ENCODE measurements around the gene EGFL7.

The EGFL7 gene

DNA sequence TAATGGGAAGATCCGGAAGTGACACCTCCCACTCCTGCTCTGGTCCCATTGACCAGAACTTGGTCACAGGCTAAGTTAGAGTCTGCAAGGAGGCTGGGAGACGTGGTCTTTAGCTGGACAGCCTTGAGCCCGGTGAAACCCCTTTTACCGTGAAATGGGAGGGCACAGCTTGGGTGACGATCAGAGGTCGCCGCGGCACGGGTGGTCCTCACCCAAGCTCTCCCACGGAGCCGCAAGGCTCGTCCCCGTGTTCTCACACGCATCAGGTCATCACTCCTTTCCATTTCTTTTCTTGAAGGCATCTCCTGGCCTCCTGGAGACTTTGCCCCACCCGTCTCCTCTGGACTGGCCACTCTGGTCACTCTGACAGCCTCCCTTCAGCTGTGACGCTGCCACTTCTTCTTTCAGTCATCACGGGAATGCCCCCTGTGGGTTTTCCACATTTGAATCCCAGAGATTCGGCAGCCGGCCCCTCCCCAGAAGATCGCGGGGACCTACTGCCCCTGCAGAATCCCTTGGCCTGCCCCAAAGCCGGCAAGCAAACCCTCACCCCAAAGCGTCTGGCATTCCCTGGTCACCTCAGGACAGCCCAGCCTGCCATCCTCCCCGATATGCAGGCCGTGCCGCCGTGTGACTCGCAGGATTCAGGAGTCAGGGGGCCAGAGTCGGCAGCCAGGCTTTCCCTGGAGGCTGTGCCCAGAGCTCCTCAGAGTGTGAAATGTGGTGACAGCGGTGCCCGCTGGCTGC is 18.9 kb upstream of the EGFL7 start:
- no peak for DNase-seq (ENCODE audit: low read depth, low spot score)
- H3K27ac ChIP-seq: no peak overlapping the region

DNA sequence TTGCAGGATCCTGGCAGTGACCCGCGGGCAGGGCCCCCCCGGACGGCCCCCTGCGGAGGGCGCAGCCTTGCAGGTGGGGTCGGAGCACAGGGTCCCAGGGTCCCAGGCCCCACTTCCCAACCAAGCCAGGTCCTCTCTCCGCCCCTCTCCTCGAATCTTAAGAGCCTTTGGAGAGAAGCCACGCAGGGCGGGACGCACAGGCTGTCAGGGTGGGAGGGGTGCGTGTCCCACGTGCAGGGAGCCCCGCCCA is 18.4 kb upstream of the EGFL7 start:
- H3K27ac ChIP-seq: no peak overlapping the region

DNA sequence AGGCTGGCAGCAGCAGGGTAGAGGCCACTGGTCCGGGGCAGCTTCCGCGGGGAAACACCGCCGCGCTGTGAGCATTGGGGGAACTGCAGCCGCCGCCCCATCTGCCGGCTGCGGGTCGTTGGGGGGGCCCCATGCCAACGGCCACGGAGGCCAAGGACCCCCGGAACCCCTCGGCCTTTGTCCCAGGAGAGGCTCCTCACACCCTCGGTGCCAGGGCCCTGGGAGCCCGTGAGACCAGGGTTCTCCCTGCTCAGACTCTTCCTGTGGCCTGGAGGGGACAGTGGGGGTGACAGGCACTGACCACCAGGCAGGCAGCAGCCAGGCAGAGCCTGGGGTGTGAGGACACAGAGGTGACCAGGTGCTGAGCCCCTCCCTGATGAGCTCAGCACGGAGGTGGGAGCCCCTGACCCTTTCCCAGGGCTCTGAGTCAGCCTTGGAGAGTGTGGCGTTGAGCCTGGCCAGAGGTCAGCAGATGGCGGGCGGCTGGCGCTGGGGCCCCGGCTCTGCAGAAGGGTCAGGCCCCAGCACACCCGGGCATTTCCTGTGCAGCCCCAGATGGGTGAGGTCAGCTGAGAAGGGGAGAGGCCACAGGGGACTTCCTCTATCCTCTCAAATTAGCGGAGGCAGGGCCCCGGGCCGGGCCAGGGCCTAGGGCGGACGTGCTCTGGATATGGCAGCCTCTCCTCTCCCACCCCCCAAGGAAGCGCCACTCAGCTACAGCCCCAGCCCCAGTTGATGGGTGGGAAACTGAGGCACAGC is 17.9 kb upstream of the EGFL7 start:
- no peak overlapping the region for H3K27ac ChIP-seq
- no peak for DNase-seq (ENCODE audit: low read depth, low spot score)

More for the DNA sequence above, 18.4 kb upstream of the EGFL7 start:
- no peak for DNase-seq (ENCODE audit: low read depth, low spot score)

DNA sequence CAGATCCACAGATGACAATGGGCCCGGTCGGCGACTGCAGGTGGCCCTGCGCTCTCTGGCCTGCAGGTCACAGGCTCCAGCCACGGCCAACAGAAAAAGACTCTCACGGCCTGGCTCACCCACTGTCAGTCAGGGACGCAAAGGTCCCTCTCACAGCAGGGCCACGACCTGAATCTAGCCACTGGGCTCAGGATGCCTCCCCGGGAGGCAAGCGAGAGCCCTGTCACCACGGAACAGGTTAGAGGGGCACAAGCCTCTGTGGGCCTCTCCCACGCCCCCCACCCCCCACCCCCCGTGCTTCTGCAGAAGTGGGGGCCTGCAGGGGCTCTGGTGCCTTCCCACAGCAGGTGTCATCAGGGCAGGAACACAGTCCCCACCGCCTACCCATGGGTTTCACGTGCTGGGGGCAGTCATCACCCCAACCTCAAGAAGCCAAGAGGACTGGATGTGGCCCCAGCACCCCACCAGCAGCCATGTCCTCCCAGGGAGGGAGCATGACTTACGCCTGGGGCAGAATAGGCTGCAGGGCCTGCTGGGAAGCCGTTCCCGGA is 17.3 kb upstream of the EGFL7 start:
- DNase-seq (ENCODE audit: low read depth, low spot score): no peak
- H3K27ac ChIP-seq: no peak overlapping the region

DNA sequence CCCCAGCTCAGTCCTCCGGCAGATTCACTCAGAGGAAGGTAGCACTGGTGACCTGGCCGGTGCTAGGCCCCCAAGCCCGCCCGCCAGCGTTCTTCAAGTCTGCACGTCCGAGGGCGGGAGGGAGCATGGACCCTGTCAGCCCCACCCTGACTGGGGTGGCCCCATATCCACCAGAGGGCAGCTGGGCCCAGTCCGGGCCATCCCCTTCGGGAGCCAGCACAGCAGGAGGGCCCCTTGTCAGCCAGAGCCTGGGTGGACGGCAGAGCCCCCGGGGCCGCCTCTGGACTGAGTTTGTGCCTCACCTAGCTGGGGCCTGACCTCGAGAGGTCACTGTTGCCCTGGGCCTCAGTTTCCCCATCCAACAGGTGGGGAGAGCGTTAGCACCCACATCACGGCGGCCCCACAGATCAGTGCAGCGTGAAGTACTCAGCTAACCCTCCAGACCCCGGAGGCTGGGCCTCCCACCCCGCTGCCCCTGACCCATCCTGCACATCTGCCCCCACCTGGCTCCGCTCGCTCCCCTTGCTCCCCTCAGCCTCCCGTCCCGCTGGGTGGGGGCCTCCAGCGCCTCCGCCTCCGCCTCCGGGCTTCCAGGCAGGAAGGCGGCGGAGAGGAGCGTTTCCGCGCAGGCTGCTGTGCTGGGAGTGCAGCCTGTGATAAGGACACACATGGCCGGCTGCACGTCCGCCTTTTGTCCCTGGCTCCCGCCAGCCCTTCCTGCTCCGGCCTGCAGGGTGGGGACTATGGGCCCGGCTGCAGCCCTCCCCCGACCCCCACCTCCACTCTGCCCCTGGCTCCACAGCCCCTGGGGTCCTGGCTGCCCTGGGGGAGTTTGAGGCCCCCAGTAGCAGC is 16.6 kb upstream of the EGFL7 start:
- no peak overlapping the region for H3K27ac ChIP-seq

DNA sequence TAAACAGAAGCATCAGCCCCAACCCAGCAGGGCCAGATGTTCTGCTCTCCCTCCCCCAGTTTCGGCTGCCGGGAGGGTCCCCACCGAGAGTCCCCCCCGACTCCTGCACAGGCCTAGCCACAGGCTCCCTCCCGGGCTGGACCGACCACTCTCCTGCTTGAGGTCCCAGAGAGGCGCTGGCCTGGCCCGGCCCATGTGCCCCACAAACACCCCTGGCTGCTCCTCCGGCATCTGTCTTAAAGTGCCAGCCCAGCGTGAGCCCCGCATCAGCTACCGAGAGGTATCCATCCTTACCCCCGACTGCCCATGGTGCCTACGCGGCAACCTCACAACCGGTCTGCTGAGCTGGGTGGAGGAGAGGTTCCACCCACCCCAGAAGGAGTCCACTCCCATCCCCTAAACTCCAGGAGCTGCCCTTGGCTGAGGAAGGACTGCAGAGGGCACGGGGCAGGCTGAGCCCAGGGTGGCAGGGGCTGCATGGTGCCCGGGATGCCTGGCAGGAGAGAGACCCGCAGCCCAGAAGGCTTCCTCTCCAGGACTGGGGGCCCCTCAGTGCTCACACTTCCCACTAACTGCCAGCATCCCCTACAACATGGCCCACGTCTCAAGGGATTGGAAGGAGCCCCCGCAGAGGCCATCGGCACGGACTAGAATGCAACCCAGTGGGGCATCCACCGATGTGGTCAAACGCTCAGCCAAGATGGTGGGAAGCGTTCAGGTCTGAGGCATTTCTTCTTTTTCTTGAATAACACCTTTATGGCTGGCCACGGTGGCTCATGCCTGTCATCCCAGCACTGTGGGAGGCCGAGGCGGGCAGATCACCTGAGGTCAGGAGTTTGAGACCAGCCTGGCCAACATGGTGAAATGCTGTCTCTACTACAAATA is 15.6 kb upstream of the EGFL7 start:
- DNase-seq (ENCODE audit: low read depth, low spot score): no peak
- H3K27ac ChIP-seq: no peak overlapping the region

More for the DNA sequence above, 16.6 kb upstream of the EGFL7 start:
- DNase-seq (ENCODE audit: low read depth, low spot score): no peak

DNA sequence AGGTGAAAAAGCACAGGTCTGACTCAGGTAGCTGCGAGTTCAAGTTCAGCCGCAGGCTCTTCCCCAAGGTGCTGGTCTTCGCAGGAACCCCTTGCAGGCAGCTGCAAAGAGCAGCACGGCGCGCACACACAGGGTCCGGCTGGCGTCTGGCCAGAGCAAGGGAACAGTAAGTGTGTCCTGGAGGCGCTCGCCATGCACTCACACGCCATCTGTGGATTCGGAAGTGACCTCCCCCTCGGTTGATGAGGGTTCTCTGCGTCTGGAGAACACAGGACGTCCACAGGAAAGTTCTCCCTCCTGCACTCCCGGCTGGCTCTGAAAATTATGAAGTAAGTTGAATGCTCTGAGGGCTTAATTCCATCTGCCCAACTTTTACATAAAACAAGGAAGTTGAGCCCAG is 14.0 kb upstream of the EGFL7 start:
- H3K27ac ChIP-seq: no peak overlapping the region
- DNase-seq (ENCODE audit: low read depth, low spot score): no peak

DNA sequence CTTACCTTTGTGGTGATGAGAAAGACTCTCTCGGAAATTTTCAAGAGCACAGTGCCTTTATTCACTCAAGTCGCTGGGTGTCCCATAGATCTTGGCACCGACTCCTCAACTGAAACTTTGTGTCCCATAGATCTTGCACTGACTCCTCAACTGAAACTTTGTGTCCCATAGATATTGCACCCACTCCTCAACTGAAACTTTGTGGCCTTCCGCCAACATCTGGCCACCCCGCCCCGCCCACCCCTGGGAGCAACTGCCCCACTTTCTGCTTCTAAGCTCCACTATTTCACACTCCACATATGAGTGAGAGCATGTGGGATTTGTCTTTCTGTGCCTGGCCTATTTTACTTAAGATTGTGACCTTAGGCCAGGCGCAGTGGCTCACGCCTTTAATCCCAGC is 12.7 kb upstream of the EGFL7 start:
- no peak for DNase-seq (ENCODE audit: low read depth, low spot score)
- no peak overlapping the region for H3K27ac ChIP-seq

DNA sequence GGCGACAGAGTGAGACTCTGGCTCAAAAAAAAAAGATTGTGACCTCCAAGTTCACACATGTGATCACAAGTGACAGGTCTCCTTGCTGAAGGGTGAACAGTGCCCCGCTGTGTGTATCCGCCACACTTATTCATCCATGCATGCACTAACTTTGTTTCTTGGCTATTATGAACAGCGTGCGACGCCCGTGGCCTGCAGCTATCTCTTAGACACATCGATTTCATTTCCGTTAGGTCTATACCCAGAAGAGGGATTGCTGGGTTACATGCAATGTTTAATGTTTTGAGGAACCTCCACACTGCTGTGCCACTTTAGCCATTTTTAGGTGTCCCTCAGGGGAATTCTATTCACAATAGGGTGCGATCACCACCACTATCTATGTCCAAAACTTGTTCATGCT is 12.1 kb upstream of the EGFL7 start:
- no peak overlapping the region for H3K27ac ChIP-seq
- no peak for DNase-seq (ENCODE audit: low read depth, low spot score)

DNA sequence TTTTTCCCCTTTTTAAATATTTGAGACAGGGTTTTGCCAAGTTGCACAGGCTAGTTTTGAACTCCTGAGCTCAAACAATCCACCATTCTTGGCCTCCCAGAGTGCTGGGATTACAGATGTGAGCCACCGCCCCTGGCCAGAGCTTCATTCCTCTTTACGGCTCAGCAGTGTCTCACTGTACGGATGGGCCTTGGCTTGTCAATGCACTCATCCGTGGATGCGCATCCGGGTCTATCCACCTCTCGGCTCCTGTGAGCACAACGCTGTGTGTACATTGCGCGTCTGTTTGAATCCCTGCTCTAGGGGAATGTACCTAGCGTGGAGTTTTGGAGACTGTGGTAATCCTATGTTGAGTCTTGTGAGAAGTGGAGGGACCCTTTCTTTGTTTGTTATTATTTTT is 10.9 kb upstream of the EGFL7 start:
- H3K27ac ChIP-seq: no peak overlapping the region
- no peak for DNase-seq (ENCODE audit: low read depth, low spot score)

DNA sequence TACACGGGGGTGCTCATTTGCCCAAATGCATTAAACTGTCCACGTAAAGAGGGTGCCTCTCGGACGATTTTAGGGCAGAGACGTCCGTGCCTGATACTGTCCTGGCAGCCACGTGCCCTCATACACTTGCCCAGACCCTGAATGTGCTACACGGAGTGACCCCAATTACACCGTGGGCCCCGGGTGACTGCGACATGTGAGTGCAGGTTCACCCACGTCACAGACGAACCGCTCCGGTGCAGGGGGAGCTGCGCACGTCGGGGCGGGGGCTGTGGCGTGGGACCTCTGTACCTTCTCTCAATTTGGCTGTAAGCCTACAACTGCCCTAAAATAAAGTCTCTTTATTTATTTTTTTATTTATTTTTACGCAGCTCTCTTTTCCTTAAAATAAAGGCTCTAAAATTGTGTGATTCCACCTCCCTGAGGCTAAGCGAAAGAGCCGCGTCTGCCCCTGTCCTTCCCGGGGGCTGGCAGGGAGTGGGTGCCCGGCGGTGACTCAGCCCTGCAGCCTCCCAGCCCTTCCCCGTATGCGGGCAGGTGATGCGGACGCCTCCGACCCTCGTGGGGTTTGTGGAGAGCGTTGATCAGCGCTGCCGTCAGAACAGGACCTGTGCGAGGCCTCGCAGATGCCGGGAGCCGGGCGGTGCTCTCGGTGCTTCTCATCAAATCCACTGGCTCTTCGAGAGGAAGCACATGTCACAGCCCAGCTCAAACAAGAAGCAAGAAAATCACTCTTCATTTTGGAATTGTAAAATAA is 9.2 kb upstream of the EGFL7 start:
- H3K27ac ChIP-seq: no peak overlapping the region
- no peak for DNase-seq (ENCODE audit: low read depth, low spot score)

DNA sequence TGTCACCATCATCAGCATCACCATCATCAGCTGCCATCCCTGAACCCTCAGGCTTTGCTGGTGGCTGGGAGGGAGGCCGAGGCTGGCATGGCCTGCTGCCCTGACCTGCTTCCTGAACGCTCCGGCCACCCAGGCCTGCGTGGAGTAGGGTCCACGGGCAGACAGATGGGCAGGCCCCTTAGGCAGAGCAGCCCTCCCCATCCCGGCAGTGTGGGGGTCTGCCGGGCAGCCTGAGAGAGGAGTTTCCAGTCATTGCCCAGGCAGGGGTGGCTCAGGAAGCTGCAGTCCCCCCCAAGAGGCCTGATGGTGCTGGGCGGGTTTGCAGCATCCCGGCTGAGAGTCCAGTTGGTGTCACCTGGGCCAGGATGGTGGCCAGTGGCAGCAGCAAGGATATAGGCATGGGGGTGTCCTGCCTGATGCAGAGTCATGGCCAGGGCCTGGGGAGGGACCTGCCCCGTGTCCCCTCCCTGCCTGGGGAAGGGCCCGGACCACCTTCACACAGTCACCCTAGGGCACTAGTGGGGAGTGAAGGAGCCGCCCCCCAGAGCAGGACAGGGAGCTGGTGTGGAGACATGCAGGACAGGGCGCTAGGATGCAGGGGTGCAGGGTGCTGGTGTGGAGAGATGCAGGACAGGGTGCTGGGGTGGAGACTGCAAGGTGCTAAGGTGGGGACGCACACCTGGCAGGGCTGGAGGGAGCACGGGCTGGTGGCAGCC is 7.7 kb upstream of the EGFL7 start:
- DNase-seq (ENCODE audit: low read depth, low spot score): no peak
- H3K27ac ChIP-seq: no peak overlapping the region

DNA sequence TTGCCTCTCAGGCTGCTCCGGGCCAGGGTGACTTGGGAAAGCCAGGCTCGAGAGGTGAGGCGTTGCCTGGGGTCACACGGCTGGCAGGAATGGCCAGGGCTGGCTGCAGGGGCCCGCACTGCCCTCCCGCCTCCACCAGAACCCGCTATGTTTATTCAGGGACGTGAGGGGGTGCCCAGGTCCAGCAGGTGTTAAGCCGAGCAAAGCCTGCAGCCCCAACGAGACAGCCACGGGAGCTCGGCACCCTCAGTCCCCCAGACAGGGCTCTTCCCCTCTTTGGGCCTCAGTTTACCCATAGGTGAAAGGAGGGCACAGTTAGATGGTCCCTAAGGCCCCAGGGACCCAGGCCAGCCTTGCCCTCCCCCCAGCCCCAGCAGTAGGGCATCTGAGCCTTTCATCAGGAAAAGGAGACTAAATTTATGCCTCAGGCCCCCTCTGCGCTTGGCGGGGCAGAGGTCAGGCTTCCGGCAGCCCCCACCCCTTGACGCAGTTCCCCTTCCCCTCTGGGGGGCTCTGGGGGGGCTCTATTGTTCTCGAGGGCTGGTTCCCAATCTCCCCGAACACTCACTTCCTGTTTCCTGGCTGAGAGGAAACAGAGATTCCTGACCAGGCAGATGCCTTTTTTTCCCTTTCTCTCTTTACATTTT is 7.1 kb upstream of the EGFL7 start:
- no peak overlapping the region for H3K27ac ChIP-seq
- no peak for DNase-seq (ENCODE audit: low read depth, low spot score)

DNA sequence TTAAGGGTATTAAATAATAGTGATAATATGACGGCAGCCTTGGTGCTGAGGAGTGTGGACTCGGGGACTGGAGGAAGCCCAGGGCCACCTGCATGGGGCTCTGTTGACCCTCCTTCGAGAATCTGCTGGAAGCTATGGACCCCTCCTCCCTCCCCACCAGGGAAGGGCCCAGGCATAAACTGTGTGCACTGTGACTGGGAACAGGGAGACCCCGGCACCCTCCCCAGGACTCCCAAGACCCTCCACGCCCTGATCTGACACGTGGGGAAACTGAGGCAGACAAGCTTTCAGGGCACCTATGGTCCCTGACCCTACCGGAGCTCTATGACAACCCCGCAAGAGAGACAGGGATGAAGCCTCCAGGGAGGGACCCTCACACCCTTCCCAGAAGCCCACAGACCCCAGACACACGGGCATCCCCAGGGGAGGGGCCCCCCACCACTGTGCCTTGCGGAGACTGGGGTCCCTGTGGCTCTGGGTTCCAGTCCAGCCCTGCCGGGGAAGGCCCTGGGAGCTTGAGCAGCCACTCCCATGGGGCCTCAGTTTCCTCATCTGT is 6.5 kb upstream of the EGFL7 start:
- no peak for DNase-seq (ENCODE audit: low read depth, low spot score)
- H3K27ac ChIP-seq: no peak overlapping the region

DNA sequence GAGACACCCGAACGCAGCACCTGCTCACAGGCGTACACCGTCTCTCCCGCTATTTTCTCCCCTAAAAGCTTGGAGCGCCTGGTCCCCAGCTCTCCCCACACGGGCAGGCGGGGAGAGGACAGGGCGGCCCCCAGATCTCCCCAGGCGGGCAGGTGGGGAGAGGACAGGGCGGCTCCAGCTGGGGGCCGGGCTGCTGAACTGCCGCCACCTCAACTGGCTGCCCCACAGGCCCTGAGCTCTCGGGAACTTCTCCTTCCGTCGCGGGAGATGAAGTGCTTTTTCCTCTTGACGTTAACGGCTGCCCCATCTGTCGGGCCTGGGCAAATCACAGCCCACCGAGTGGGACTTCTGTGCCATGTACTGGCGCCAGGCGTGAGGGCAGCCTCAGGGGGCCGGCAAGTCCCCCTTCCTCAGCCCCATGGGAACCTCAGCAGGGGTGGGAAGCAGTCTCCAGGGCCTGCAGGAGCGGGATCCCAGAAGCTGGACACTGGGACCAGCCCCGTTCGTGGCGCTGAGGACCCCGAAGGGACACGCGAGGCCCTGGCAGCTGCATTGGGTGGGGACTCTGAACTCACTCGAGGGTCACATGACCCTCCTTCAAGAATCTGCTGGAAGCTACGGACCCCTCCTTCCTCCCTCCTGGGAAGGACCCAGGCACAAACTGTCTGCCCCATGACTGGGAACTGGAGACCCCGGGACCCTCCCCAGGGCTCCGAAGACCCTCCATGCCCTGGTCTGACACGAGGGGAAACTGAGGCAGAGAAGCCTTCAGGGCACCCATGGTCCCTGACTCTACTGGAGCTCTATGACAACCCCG is 5.7 kb upstream of the EGFL7 start:
- no peak overlapping the region for H3K27ac ChIP-seq
- DNase-seq (ENCODE audit: low read depth, low spot score): no peak

DNA sequence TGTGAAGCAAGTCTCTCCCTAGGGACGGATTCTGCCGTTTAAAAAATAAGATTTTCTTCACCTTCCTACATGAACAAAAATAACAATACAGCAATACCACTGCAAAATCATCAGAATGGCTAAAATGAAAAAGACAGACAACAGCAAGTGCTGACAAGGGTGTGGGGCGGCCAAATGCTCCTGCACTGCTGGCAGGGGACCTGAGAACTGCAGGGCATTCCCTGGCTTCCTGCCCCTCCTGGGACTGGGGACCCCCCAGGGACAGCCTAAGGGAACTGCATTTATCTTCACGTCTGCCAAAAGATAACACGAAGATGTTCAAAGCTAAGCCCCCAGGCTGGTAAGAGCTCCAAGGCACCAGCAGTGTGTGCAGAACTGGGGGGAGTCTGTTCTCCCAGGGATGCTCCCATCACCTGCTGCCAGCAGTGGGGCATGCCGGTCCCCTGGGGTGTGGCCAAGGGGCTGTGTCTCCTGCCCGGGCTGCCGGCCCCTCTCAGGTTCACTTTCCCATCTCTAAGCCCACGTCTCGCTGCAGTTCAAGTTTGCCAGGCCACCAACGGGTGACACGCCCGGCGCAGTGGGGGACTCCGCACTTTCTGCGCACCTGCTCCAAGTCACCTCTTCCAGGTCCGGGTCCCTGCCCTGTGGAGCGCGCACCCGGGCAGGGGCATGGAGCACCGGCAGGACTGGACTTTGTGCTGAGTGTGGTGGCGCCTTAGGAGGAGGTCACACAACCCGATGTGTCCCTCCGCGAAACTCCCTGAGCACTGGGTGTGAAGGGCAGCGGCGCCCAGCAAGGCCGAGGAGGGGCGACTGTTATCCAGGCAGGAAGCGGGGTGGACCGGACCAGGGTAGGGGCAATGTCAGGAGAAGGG is 4.5 kb upstream of the EGFL7 start:
- no peak for DNase-seq (ENCODE audit: low read depth, low spot score)
- H3K27ac ChIP-seq: no peak overlapping the region

Data from epithelial cell of prostate (primary cell).